Hepatocyte (in vitro differentiated cells): Measurements from ENCODE around the gene SLC25A40. TPM values are rescaled to one million over a fixed set of nuclear protein-coding genes. Genes with fewer than 3 reads are reported as not detected.
A peak's percentile ranks its signal among the peaks of the same experiment; 100 is the strongest.
"Not testable (repeated sequence)": the region's sequence is repeated elsewhere in the genome, so short reads cannot be mapped to it uniquely, and the experiment has no call there.

Source experiments
- DNase-seq: peaks from one replicate; pipeline ENCODE4 v3.0.0-alpha.2; 2016; ENCODE audit warnings: low spot score
- H2AFZ ChIP-seq: fragments of 200-600 bp; sonication (generic); 2 replicates; pipeline ENCODE4 v1.6.0; 2016; ENCODE audit warnings: antibody characterized with exemption, mild to moderate bottlenecking
- H3K27ac ChIP-seq: fragments of 200-600 bp; sonication (generic); 2 replicates; pipeline ENCODE4 v1.5.1; 2016; ENCODE audit warnings: mild to moderate bottlenecking
- H3K27me3 ChIP-seq: fragments of 200-600 bp; sonication (generic); 2 replicates; pipeline ENCODE4 v1.6.1; 2016
- H3K36me3 ChIP-seq: fragments of 200-600 bp; sonication (generic); replicated peaks from 2 replicates; pipeline ENCODE4 v1.5.1; 2016; ENCODE audit warnings: low read depth; ENCODE audit not compliant: insufficient read depth
- H3K4me1 ChIP-seq: fragments of 200-600 bp; sonication (generic); 2 replicates; pipeline ENCODE4 v1.5.1; 2016; ENCODE audit warnings: mild to moderate bottlenecking, moderate library complexity; ENCODE audit not compliant: insufficient read depth
- H3K4me2 ChIP-seq: fragments of 200-600 bp; sonication (generic); 2 replicates; pipeline ENCODE4 v1.6.0; 2016
- H3K4me3 ChIP-seq: fragments of 200-600 bp; sonication (generic); 2 replicates; pipeline ENCODE4 v1.5.1; 2016; ENCODE audit warnings: mild to moderate bottlenecking
- H3K79me2 ChIP-seq: fragments of 200-600 bp; sonication (generic); 2 replicates; pipeline ENCODE4 v1.6.0; 2017; ENCODE audit warnings: mild to moderate bottlenecking
- H3K9me2 ChIP-seq: fragments of 200-600 bp; sonication (generic); replicated peaks from 2 replicates; pipeline ENCODE4 v1.6.0; 2017; ENCODE audit warnings: mild to moderate bottlenecking; ENCODE audit not compliant: insufficient read depth
- H3K9me3 ChIP-seq: fragments of 200-600 bp; sonication (generic); 2 replicates; pipeline ENCODE4 v1.5.1; 2016; ENCODE audit warnings: low read depth, mild to moderate bottlenecking
- H4K20me1 ChIP-seq: fragments of 200-600 bp; sonication (generic); 2 replicates; pipeline ENCODE4 v1.6.0; 2016; ENCODE audit warnings: mild to moderate bottlenecking; ENCODE audit not compliant: insufficient read depth, poor library complexity, severe bottlenecking
- CTCF ChIP-seq: fragments of 200-600 bp; sonication (generic); IDR thresholded peaks from 2 replicates; pipeline ENCODE4 v1.5.1; 2016; ENCODE audit warnings: antibody characterized with exemption, mild to moderate bottlenecking; ENCODE audit not compliant: poor library complexity
- EZH2 ChIP-seq: fragments of 200-600 bp; sonication (generic); IDR thresholded peaks from 2 replicates; pipeline ENCODE4 v1.6.1; 2016; ENCODE audit warnings: antibody characterized with exemption, mild to moderate bottlenecking, borderline replicate concordance
- EZH2phosphoT487 ChIP-seq: fragments of 200-600 bp; sonication (generic); IDR thresholded peaks from one replicate; pipeline ENCODE4 v1.6.1; 2018; ENCODE audit warnings: antibody characterized with exemption, mild to moderate bottlenecking, low read depth, moderate library complexity; ENCODE audit not compliant: unreplicated experiment, severe bottlenecking
- WGBS: methylation state at CpG from one replicate; pipeline ENCODE4 v1.1.6; 2016; ENCODE audit warnings: low lambda C conversion rate; ENCODE audit errors: missing lambda C conversion rate; 5-methylcytosine and 5-hydroxymethylcytosine counted together
- polyA plus RNA-seq: library from polyadenylated mRNA; unstranded; fragments of >200 nt; fragmentation: Nextera tagmentation; extraction: Ambion mirVana; gene quantifications from 2 replicates; pipeline ENCODE4 v1.2.1, GENCODE V29; 2016
- total RNA-seq: library from RNA; depleted of rRNA; stranded (reverse); fragments of >200 nt; gene quantifications from 2 replicates; pipeline ENCODE4 v1.2.3, GENCODE V29; 2014

Gene SLC25A40
- total and polyA plus RNA-seq, 2 experiments from 2014 or later, result 10.8 to 58.3 TPM

GRCh38 chr7:87874066-87874465 lies 2.1 kb downstream of the SLC25A40 start:
- TF ChIP-seq CTCF (no peak), EZH2 (no peak), EZH2phosphoT487 (no peak)
- H3K9me3 ChIP-seq, result no peaks in the 10 kb centered on the region
- DNase-seq, result no peak
- H4K20me1 ChIP-seq, result no peaks in the 10 kb centered on the region
- peak overlapping the region; percentile 71 for H3K4me2 ChIP-seq
- H3K27ac ChIP-seq, result no peak overlapping the region
- H3K9me2 ChIP-seq, result no peaks in the 10 kb centered on the region
- WGBS, result 80% methylated on average over 4 of the region's 4 CpGs
- H3K79me2 ChIP-seq, result peaks cover 81% of the 10 kb centered on the region
- H3K27me3 ChIP-seq, result no peaks in the 10 kb centered on the region
- H2AFZ ChIP-seq, result no peak overlapping the region
- no peak overlapping the region for H3K4me3 ChIP-seq
- peaks cover 4% of the 10 kb centered on the region for H3K4me1 ChIP-seq
- H3K36me3 ChIP-seq, result no peaks in the 10 kb centered on the region

GRCh38 chr7:87873328-87873727 lies 2.8 kb downstream of the SLC25A40 start:
- H3K27me3 ChIP-seq, H3K4me3 ChIP-seq, H3K9me3 ChIP-seq, H3K27ac ChIP-seq, H3K36me3 ChIP-seq, H4K20me1 ChIP-seq, H2AFZ ChIP-seq, H3K4me1 ChIP-seq, DNase-seq, H3K9me2 ChIP-seq, H3K4me2 ChIP-seq: not testable (repeated sequence)
- H3K79me2 ChIP-seq, result peaks cover 81% of the 10 kb centered on the region
- WGBS, result 97% methylated on average over 10 of the region's 10 CpGs

- H3K4me1 ChIP-seq, result peaks cover 4% of the 10 kb centered on the region
- H3K79me2 ChIP-seq, result peaks cover 77% of the 10 kb centered on the region
- H3K4me3 ChIP-seq, result no peak overlapping the region
- H3K9me3 ChIP-seq, result no peaks in the 10 kb centered on the region
- WGBS, result 88% methylated on average over 5 of the region's 5 CpGs
- no peak overlapping the region for H3K27ac ChIP-seq
- H2AFZ ChIP-seq, result no peak overlapping the region
- TF ChIP-seq EZH2phosphoT487 (no peak), CTCF (no peak), EZH2 (no peak)
- no peak overlapping the region for H3K4me2 ChIP-seq
- no peaks in the 10 kb centered on the region for H3K36me3 ChIP-seq
- H3K27me3 ChIP-seq, result no peaks in the 10 kb centered on the region
- no peaks in the 10 kb centered on the region for H3K9me2 ChIP-seq
- H4K20me1 ChIP-seq, result no peaks in the 10 kb centered on the region
- DNase-seq, result no peak
Observed at GRCh38 chr7:87872346-87872745, 3.8 kb downstream of the SLC25A40 start.

GRCh38 chr7:87870471-87870870 lies 5.7 kb downstream of the SLC25A40 start:
- no peak for DNase-seq
- Histone ChIP-seq H3K4me2 (no peak overlapping the region), H3K4me3 (no peak overlapping the region), H4K20me1 (no peaks in the 10 kb centered on the region), H3K9me3 (no peaks in the 10 kb centered on the region), H3K9me2 (no peaks in the 10 kb centered on the region), H3K27ac (no peak overlapping the region), H3K4me1 (peaks cover 4% of the 10 kb centered on the region), H2AFZ (no peak overlapping the region), H3K79me2 (peaks cover 78% of the 10 kb centered on the region), H3K27me3 (no peaks in the 10 kb centered on the region), H3K36me3 (no peaks in the 10 kb centered on the region)
- WGBS, result 96% methylated on average over 4 of the region's 4 CpGs
- TF ChIP-seq EZH2phosphoT487 (no peak), CTCF (no peak), EZH2 (no peak)

GRCh38 chr7:87866533-87866932 lies 9.6 kb downstream of the SLC25A40 start:
- H3K9me3 ChIP-seq, H4K20me1 ChIP-seq, H3K4me2 ChIP-seq, H3K4me3 ChIP-seq, H3K36me3 ChIP-seq, H3K4me1 ChIP-seq, H3K27me3 ChIP-seq, H3K27ac ChIP-seq, H2AFZ ChIP-seq, H3K9me2 ChIP-seq, DNase-seq: not testable (repeated sequence)
- WGBS, result 94% methylated on average over 6 of the region's 6 CpGs
- H3K79me2 ChIP-seq, result peaks cover 41% of the 10 kb centered on the region
